LoVo (cell line): ENCODE results near the gene TXN.
"Not testable (repeated sequence)": the region's sequence is repeated elsewhere in the genome, so short reads cannot be mapped to it uniquely, and the experiment has no call there.

ENCODE experiments used
- DNase-seq: peaks from one replicate; pipeline ENCODE4 v3.0.0-alpha.2; 2016; ENCODE audit warnings: low spot score

The TXN gene

DNA sequence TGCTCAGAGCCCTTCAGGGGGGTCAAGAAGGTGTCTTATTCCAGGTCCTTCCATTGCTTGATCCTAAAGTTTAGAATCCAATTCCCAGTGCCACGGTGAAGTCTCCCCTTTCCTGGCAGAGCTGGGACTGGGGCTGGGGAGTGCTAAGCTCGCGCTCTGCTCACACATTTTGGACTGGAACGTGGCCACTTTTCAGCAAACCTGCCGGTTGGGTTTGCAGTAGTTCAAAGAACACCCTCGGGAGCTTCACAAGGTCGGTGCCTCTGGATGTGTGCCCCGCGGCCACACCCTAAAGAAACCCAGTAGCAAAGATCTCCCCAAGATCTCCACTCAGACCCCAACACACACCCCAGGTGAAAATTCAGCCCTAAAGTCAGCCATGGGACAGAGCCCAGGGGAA lies 48.3 kb downstream of the TXN start, which contains the start of gene C9orf152:
Gene C9orf152 (minus strand): TSS at position 129 of the 400 bp plus-strand sequence. CDS start 580 bp downstream, outside the sequence.
- DNase-seq, result peak; percentile 18

DNA sequence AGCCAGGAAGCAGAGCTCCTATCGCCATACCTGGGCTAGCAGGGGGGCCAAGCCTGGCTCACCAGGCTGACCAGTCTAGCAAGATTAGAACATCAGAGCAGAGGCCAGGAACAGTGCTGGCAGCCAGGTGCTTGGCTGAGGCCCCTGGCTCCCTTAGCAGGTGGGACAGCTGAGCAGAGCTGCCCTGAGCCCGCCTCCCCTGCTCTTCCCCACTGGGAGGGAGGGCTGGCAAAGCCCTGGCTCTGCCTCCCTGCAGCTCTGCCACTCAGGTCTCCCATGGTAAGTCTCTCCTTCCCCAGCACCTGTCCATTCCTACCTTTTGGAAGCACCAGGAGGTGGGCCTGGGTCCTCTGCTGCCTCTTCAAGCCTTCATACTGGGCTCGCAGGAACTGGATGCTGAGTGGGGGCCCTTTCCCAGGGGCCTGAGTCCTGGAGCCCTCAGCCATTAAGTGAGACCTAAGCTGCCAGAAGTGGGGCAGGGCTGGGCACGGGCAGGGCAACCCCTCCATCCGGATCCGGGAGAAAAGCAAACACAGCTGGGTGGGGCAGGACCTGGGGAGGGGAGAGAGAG lies 49.2 kb downstream of the TXN start:
- DNase-seq, result no peak

DNA sequence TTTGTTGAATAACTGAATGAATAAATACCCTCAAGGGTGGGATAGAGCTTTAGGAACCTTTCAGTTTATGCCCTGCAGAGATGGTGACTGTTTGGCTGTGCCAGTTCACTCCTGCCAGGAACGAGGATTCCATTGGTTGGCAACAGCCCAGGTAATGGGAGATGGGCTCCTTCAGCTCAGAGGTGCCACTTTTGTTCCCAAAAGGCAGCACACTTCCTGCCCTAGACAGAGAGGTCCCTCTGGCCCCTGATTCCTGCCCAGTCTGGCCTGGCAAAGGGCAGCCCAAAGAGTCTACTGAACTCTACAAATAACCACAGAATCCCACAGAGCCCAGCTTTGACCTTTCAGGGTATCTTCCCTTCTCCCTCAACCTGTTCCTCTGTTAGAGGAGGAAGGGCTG lies 49.9 kb downstream of the TXN start:
- no peak for DNase-seq

DNA sequence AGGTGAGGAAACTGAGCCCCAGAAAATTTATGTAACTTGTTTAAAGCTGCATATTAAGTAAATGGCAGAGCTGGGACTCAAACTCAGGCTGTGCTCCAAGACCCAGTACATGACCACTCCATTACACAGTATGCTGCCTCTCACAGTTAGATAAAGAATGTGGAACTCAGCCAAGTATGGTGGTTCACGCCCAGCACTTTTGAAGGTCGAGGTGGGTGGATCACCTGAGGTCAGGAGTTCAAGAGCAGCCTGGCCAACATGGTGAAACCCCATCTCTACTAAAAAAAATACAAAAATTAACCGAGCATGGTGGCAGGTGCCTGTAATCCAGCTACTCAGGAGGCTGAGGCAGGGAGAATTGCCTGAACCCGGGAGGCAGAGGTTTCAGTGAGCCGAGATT lies 50.7 kb downstream of the TXN start:
- DNase-seq, result peak; percentile 20

DNA sequence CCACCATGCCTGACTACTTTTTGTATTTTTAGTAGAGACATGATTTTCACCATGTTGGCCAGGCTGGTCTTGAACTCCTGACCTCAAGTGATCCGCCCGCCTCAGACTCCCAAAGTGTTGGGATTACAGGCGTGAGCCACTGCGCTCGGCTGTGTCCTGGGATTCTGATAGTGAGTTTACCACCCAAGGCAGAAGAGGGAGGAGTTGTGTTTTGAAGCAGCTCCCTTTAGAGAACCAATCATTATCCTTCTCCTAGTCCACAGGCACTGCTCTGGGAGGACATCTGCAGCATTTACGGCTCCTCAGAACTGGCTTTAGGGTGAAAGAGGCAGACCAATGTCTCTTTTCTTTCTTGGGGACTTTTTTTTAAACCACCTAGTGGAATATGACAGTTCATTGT lies 54.1 kb downstream of the TXN start:
- DNase-seq, result no peak

- DNase-seq, result peak; percentile 18
Measured at GRCh38 chr9:110199643-110200042, 56.7 kb downstream of the TXN start.

DNA sequence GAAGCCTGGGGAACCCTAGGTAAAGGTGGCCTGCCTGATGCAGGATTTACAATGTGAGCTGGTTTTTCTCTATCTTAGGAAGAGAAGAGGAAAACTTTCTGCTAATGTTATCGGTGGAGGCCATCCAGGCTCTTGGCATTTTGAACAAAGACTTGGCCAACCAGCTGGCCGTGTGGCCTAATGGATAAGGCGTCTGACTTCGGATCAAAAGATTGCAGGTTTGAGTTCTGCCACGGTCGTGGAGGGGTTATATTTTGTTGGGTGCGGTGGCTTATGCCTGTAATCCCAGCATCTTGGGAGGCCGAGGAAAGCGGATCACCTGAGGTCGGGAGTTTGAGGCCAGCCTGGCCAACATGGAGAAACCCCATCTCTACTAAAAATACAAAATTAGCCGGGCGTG lies 58.0 kb downstream of the TXN start:
- no peak for DNase-seq

GRCh38 chr9:110197330-110198187 lies 58.7 kb downstream of the TXN start:
- DNase-seq, result no peak

DNA sequence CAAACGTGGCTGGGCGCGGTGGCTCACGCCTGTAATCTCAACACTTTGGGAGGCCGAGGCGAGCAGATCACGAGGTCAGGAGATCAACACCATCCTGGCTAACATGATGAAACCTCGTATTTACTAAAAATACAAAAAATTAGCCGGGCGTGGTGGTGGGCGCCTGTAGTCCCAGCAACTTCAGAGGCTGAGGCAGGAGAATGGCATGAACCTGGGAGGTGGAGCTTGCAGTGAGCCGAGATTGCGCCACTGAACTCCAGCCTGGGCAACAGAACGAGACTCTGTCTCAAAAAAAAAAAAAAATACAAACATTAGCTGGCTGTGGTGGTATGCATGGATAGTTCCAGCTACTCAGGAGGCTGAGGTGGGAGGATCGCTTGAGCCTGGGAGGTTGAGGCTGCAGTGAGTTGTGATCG lies 60.2 kb downstream of the TXN start:
- not testable (repeated sequence) for DNase-seq
